ENCODE data around the gene CPO.

CPO gene

GRCh38 chr2:207015901-207016300 lies 76.6 kb downstream of the CPO start:
- no peak for DNase-seq
